AG09319 (cell line): ENCODE data around the gene CTCF.
A peak's percentile ranks its signal among the peaks of the same experiment; 100 is the strongest.

ENCODE experiments used
- DNase-seq: peaks from one replicate; pipeline ENCODE4 v3.0.0-alpha.2; 2010; ENCODE audit warnings: low read depth; ENCODE audit errors: extremely low read depth
- CTCF ChIP-seq: IDR thresholded peaks from 2 replicates; pipeline ENCODE4 v1.5.1; 2011; ENCODE audit warnings: low read depth, mild to moderate bottlenecking, inconsistent platforms, low read length, moderate library complexity

Gene CTCF

GRCh38 chr16:67653128-67653788, 90.9 kb downstream of the CTCF start:
- no peak for DNase-seq
- peak; percentile 10 for TF ChIP-seq CTCF

GRCh38 chr16:67653789-67654402, 91.6 kb downstream of the CTCF start:
- no peak for DNase-seq
- no peak for TF ChIP-seq CTCF

- DNase-seq: no peak
- TF ChIP-seq CTCF: no peak
Measured at GRCh38 chr16:67654403-67654911, 92.1 kb downstream of the CTCF start.

- TF ChIP-seq CTCF: no peak
Measured at GRCh38 chr16:67655363-67655762, 93.0 kb downstream of the CTCF start.

GRCh38 chr16:67656344-67657016, 94.2 kb downstream of the CTCF start:
- no peak for DNase-seq
- no peak for TF ChIP-seq CTCF

More at GRCh38 chr16:67655363-67655762, 93.0 kb downstream of the CTCF start:
- DNase-seq: no peak

GRCh38 chr16:67657017-67657608, 94.8 kb downstream of the CTCF start:
- DNase-seq: no peak
- TF ChIP-seq CTCF: no peak
